Activated T-helper 17 cell treated with anti-CD3 and anti-CD28 coated beads, Interleukin-2, amount 50 U/mL, for 72 hours (primary cell): ENCODE results near the gene GAL3ST2. TPM values are rescaled to one million over a fixed set of nuclear protein-coding genes. Genes with fewer than 3 reads are reported as not detected.
"Not testable (repeated sequence)": the region's sequence is repeated elsewhere in the genome, so short reads cannot be mapped to it uniquely, and the experiment has no call there.

Experiments used
- ATAC-seq: fragments of 150-1000 bp; cut with Tn5 transposase; replicated peaks from 2 replicates; pipeline ENCODE4 v1.10.0; 2021; ENCODE audit warnings: mild to moderate bottlenecking, moderate library complexity
- H3K27ac Mint-ChIP-seq: one replicate; pipeline ENCODE4 v1.8.0; 2022; ENCODE audit warnings: mixed read lengths
- H3K27me3 Mint-ChIP-seq: one replicate; pipeline ENCODE4 v1.8.0; 2022; ENCODE audit warnings: mixed read lengths
- H3K36me3 Mint-ChIP-seq: one replicate; pipeline ENCODE4 v1.8.0; 2022; ENCODE audit warnings: low read depth, mild to moderate bottlenecking, mixed read lengths
- H3K4me1 Mint-ChIP-seq: one replicate; pipeline ENCODE4 v1.8.0; 2022; ENCODE audit warnings: mixed read lengths
- H3K4me3 Mint-ChIP-seq: one replicate; pipeline ENCODE4 v1.8.0; 2022; ENCODE audit warnings: mild to moderate bottlenecking, mixed read lengths
- H3K9me3 Mint-ChIP-seq: one replicate; pipeline ENCODE4 v1.8.0; 2022; ENCODE audit warnings: mixed read lengths
- total RNA-seq, 2 donors: library from RNA; stranded (reverse); gene quantifications; one replicate each; pipeline ENCODE4 v1.2.3, GENCODE V29; 2022

The GAL3ST2 gene
- total RNA-seq, 2 donors from 2014 or later = 0.35 to 4.1 TPM

- no peak for ATAC-seq
- Mint-ChIP-seq H3K4me1 (peaks cover 8% of the 10 kb centered on the region), H3K36me3 (peaks cover 17% of the 10 kb centered on the region), H3K9me3 (no peaks in the 10 kb centered on the region), H3K27me3 (no peaks in the 10 kb centered on the region), H3K4me3 (no peak overlapping the region), H3K27ac (no peak overlapping the region)
Measured at GRCh38 chr2:241754042-241754441, 22.6 kb upstream of the GAL3ST2 start.

GRCh38 chr2:241755166-241755565 is 21.5 kb upstream of the GAL3ST2 start:
- ATAC-seq = no peak
- H3K27me3 Mint-ChIP-seq = no peaks in the 10 kb centered on the region
- no peaks in the 10 kb centered on the region for H3K4me1 Mint-ChIP-seq
- H3K27ac Mint-ChIP-seq = no peak overlapping the region
- peaks cover 23% of the 10 kb centered on the region for H3K36me3 Mint-ChIP-seq
- H3K9me3 Mint-ChIP-seq = no peaks in the 10 kb centered on the region
- no peak overlapping the region for H3K4me3 Mint-ChIP-seq

GRCh38 chr2:241755777-241756176 is 20.8 kb upstream of the GAL3ST2 start:
- no peak for ATAC-seq
- Mint-ChIP-seq H3K36me3 (peaks cover 25% of the 10 kb centered on the region), H3K27me3 (no peaks in the 10 kb centered on the region), H3K4me1 (no peaks in the 10 kb centered on the region), H3K27ac (no peak overlapping the region), H3K4me3 (no peak overlapping the region), H3K9me3 (no peaks in the 10 kb centered on the region)

GRCh38 chr2:241759067-241759807 is 17.4 kb upstream of the GAL3ST2 start:
- no peak for ATAC-seq
- H3K4me1 Mint-ChIP-seq = peaks cover 6% of the 10 kb centered on the region
- H3K9me3 Mint-ChIP-seq = no peaks in the 10 kb centered on the region
- no peaks in the 10 kb centered on the region for H3K27me3 Mint-ChIP-seq
- H3K36me3 Mint-ChIP-seq = peaks cover 35% of the 10 kb centered on the region
- no peak overlapping the region for H3K27ac Mint-ChIP-seq
- H3K4me3 Mint-ChIP-seq = no peak overlapping the region

- H3K9me3 Mint-ChIP-seq, H3K4me1 Mint-ChIP-seq, H3K27ac Mint-ChIP-seq, H3K4me3 Mint-ChIP-seq, H3K27me3 Mint-ChIP-seq, ATAC-seq: not testable (repeated sequence)
- H3K36me3 Mint-ChIP-seq = peaks cover 35% of the 10 kb centered on the region
Measured at GRCh38 chr2:241759893-241760292, 16.7 kb upstream of the GAL3ST2 start.

- Mint-ChIP-seq H3K36me3 (peaks cover 35% of the 10 kb centered on the region), H3K9me3 (no peaks in the 10 kb centered on the region), H3K27ac (peak overlapping the region; percentile 37), H3K4me1 (peaks cover 6% of the 10 kb centered on the region), H3K27me3 (no peaks in the 10 kb centered on the region), H3K4me3 (no peak overlapping the region)
- no peak for ATAC-seq
Measured at GRCh38 chr2:241760301-241760771, 16.3 kb upstream of the GAL3ST2 start.

GRCh38 chr2:241762321-241762932 is 14.2 kb upstream of the GAL3ST2 start:
- Mint-ChIP-seq H3K4me3 (peak overlapping the region; percentile 79), H3K4me1 (peaks cover 6% of the 10 kb centered on the region), H3K36me3 (peaks cover 25% of the 10 kb centered on the region), H3K27ac (peak overlapping the region; percentile 92), H3K27me3 (no peaks in the 10 kb centered on the region), H3K9me3 (no peaks in the 10 kb centered on the region)
- no peak for ATAC-seq

GRCh38 chr2:241762933-241763369 is 13.7 kb upstream of the GAL3ST2 start:
- ATAC-seq = peak; percentile 86
- peaks cover 6% of the 10 kb centered on the region for H3K4me1 Mint-ChIP-seq
- peak overlapping the region; percentile 79 for H3K4me3 Mint-ChIP-seq
- no peaks in the 10 kb centered on the region for H3K27me3 Mint-ChIP-seq
- H3K27ac Mint-ChIP-seq = peak overlapping the region; percentile 92
- peaks cover 24% of the 10 kb centered on the region for H3K36me3 Mint-ChIP-seq
- no peaks in the 10 kb centered on the region for H3K9me3 Mint-ChIP-seq

GRCh38 chr2:241763551-241764274 is 12.9 kb upstream of the GAL3ST2 start:
- peak overlapping the region; percentile 79 for H3K4me3 Mint-ChIP-seq
- peaks cover 24% of the 10 kb centered on the region for H3K36me3 Mint-ChIP-seq
- ATAC-seq = peak; percentile 20

GRCh38 chr2:241764275-241765241 is 12.1 kb upstream of the GAL3ST2 start:
- no peaks in the 10 kb centered on the region for H3K27me3 Mint-ChIP-seq
- H3K9me3 Mint-ChIP-seq = no peaks in the 10 kb centered on the region
- no peak overlapping the region for H3K4me3 Mint-ChIP-seq
- no peak overlapping the region for H3K27ac Mint-ChIP-seq
- peaks cover 6% of the 10 kb centered on the region for H3K4me1 Mint-ChIP-seq
- ATAC-seq = no peak
- H3K36me3 Mint-ChIP-seq = peaks cover 15% of the 10 kb centered on the region

More at GRCh38 chr2:241763551-241764274, 12.9 kb upstream of the GAL3ST2 start:
- Mint-ChIP-seq H3K9me3 (no peaks in the 10 kb centered on the region), H3K27me3 (no peaks in the 10 kb centered on the region), H3K4me1 (peaks cover 6% of the 10 kb centered on the region), H3K27ac (peak overlapping the region; percentile 92)

- Mint-ChIP-seq H3K36me3 (peaks cover under 1% of the 10 kb centered on the region), H3K9me3 (no peaks in the 10 kb centered on the region), H3K27me3 (no peaks in the 10 kb centered on the region), H3K4me3 (no peak overlapping the region), H3K27ac (no peak overlapping the region), H3K4me1 (peaks cover 10% of the 10 kb centered on the region)
- no peak for ATAC-seq
Measured at GRCh38 chr2:241767464-241768250, 9.0 kb upstream of the GAL3ST2 start.

- no peaks in the 10 kb centered on the region for H3K9me3 Mint-ChIP-seq
Measured at GRCh38 chr2:241768251-241768711, 8.3 kb upstream of the GAL3ST2 start.

GRCh38 chr2:241768850-241769249 is 7.8 kb upstream of the GAL3ST2 start:
- Mint-ChIP-seq H3K27me3 (no peaks in the 10 kb centered on the region), H3K4me3 (no peak overlapping the region), H3K27ac (no peak overlapping the region), H3K4me1 (peaks cover 9% of the 10 kb centered on the region), H3K36me3 (no peaks in the 10 kb centered on the region), H3K9me3 (no peaks in the 10 kb centered on the region)
- no peak for ATAC-seq

More at GRCh38 chr2:241768251-241768711, 8.3 kb upstream of the GAL3ST2 start:
- ATAC-seq = no peak
- Mint-ChIP-seq H3K4me1 (peaks cover 9% of the 10 kb centered on the region), H3K4me3 (no peak overlapping the region), H3K36me3 (no peaks in the 10 kb centered on the region), H3K27ac (no peak overlapping the region), H3K27me3 (no peaks in the 10 kb centered on the region)
